Measurements from ENCODE around the gene UAP1L1.

GRCh38 chr9:137087409-137087925, 10.2 kb downstream of the UAP1L1 start:
- TF ChIP-seq, protein P1, sequence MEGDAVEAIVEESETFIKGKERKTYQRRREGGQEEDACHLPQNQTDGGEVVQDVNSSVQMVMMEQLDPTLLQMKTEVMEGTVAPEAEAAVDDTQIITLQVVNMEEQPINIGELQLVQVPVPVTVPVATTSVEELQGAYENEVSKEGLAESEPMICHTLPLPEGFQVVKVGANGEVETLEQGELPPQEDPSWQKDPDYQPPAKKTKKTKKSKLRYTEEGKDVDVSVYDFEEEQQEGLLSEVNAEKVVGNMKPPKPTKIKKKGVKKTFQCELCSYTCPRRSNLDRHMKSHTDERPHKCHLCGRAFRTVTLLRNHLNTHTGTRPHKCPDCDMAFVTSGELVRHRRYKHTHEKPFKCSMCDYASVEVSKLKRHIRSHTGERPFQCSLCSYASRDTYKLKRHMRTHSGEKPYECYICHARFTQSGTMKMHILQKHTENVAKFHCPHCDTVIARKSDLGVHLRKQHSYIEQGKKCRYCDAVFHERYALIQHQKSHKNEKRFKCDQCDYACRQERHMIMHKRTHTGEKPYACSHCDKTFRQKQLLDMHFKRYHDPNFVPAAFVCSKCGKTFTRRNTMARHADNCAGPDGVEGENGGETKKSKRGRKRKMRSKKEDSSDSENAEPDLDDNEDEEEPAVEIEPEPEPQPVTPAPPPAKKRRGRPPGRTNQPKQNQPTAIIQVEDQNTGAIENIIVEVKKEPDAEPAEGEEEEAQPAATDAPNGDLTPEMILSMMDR (IDR thresholded peaks at IDR 0.05), result no peak
- TF ChIP-seq POLR2A (IDR thresholded peaks at IDR 0.05), result no peak
